Measurements from ENCODE around the gene ZNF853.

The ZNF853 gene

DNA sequence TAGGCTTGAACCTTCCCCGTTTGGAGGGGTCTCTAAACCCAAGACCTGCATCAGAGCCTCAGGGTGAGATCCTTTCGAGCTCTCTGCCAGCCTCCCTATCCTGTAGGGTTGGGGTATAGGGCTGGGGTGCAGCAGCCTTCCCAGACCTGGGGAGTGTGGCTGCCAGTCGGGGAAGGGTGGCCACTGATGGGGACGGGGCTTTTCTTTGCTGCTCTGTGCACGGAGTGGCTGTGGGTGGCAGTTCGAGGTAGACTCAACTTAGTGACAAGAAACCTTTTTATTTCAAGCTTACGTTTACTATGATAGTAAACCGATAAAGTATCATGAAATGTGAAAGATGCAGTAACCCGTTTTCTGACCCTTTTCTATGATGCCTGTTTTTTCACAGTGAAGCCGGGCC, 34.7 kb downstream of the ZNF853 start:
- no peaks in the 10 kb centered on the region for H3K9me3 ChIP-seq (ENCODE audit: low read depth, low read length)
- TF ChIP-seq POLR2AphosphoS5 (IDR thresholded peaks at IDR 0.05; ENCODE audit: borderline replicate concordance, low read depth, low read length) (no peak), FOXP2 (optimal IDR thresholded peaks at IDR 0.05; ENCODE audit: control extremely low read depth, extremely low read length, insufficient read depth) (no peak), EZH2 (IDR thresholded peaks at IDR 0.05) (no peak)
- H3K4me3 ChIP-seq, result no peak overlapping the region
- no peak overlapping the region for H3K27ac ChIP-seq
- no peak overlapping the region for H3K9ac ChIP-seq (ENCODE audit: insufficient read length)
- H3K36me3 ChIP-seq (ENCODE audit: insufficient read depth, low read length), result peaks cover 33% of the 10 kb centered on the region; the same call in 1 of the 2 replicates
- no peak for DNase-seq (ENCODE audit: low read depth, low spot score)

DNA sequence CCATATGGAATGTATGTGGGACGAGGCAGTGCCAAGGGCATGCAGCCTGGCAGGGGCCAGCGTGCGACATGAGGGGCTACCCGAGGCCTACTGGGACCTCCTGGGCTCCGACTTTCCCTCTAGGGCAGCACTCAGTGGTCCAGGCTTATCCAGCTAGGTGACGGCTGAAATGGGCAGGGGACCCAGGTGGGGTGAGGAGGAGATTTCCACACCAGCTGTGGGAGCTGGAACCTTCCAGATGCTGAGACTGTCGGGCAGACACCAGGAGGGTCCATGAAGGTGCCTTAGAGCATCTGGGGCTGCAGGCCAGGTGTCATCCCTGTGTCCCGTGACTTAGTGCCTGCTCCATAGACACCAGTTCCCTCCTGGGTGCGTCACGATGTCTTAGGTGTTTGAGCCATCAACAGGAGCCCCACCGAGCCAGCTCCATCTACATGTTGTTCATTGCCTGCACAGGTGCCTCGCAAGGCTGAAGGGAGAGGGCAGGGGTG, 35.2 kb downstream of the ZNF853 start:
- Histone ChIP-seq H3K9me3 (ENCODE audit: low read depth, low read length) (no peaks in the 10 kb centered on the region), H3K4me3 (no peak overlapping the region), H3K36me3 (ENCODE audit: insufficient read depth, low read length) (peaks cover 33% of the 10 kb centered on the region; the same call in 1 of the 2 replicates), H3K9ac (ENCODE audit: insufficient read length) (no peak overlapping the region), H3K27ac (no peak overlapping the region)
- TF ChIP-seq FOXP2 (optimal IDR thresholded peaks at IDR 0.05; ENCODE audit: control extremely low read depth, extremely low read length, insufficient read depth) (no peak), POLR2AphosphoS5 (IDR thresholded peaks at IDR 0.05; ENCODE audit: borderline replicate concordance, low read depth, low read length) (no peak), EZH2 (IDR thresholded peaks at IDR 0.05) (no peak)
- no peak for DNase-seq (ENCODE audit: low read depth, low spot score)

DNA sequence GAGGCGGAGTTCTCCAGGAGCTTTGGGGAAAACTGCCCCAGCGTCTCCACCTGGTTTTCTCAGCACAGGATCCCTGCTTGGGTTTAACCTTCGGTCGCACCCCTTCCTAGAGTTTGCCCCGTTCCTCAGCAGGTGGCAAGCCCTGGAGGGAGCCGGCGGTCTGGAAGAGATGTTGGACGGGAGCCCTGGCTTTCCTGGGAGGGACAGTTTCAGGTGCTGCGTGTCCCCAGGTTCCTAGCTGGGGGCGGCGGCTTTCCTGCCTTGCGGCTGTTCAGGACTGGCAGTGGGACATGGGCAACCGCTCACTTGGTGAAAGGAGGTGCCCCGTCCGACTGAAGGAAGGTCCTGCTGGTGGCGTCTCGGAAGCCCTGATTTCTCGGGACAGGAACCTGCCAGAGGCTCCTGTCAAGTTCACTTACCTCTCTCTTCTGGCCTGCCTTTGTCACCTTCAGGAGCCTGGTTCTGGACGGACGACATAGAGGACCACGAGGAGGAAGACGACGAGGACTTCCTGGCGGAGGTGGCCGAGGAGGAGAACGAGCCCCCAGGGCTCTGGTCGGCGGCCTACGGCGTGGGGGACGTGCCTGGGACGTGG, 36.5 kb downstream of the ZNF853 start:
- TF ChIP-seq FOXP2 (optimal IDR thresholded peaks at IDR 0.05; ENCODE audit: control extremely low read depth, extremely low read length, insufficient read depth), result no peak
- TF ChIP-seq POLR2AphosphoS5 (IDR thresholded peaks at IDR 0.05; ENCODE audit: borderline replicate concordance, low read depth, low read length), result no peak
- no peak for TF ChIP-seq EZH2 (IDR thresholded peaks at IDR 0.05)
- Histone ChIP-seq H3K9ac (ENCODE audit: insufficient read length) (no peak overlapping the region), H3K9me3 (ENCODE audit: low read depth, low read length) (no peaks in the 10 kb centered on the region), H3K36me3 (ENCODE audit: insufficient read depth, low read length) (peaks cover 25% of the 10 kb centered on the region; the same call in 1 of the 2 replicates), H3K4me3 (no peak overlapping the region), H3K27ac (no peak overlapping the region)
- no peak for DNase-seq (ENCODE audit: low read depth, low spot score)

DNA sequence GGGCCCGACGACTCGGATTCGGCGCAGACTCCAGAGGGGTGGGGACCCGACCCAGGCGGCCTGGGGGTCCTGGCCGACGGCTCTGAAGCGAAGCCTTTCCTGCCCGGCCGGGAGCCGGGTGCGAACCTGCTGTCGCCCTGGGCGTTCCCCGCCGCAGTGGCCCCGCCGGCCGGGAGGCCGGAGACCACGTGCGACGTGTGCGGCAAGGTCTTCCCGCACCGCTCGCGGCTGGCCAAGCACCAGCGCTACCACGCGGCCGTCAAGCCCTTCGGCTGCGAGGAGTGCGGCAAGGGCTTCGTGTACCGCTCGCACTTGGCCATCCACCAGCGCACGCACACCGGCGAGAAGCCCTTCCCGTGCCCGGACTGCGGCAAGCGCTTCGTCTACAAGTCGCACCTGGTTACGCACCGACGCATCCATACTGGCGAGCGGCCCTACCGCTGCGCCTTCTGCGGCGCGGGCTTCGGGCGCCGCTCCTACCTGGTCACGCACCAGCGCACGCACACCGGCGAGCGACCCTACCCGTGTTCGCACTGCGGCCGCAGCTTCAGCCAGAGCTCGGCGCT, 37.1 kb downstream of the ZNF853 start:
- Histone ChIP-seq H3K27ac (no peak overlapping the region), H3K36me3 (ENCODE audit: insufficient read depth, low read length) (peaks cover 19% of the 10 kb centered on the region; the same call in 1 of the 2 replicates), H3K9ac (ENCODE audit: insufficient read length) (no peak overlapping the region), H3K4me3 (no peak overlapping the region), H3K9me3 (ENCODE audit: low read depth, low read length) (no peaks in the 10 kb centered on the region)
- no peak for DNase-seq (ENCODE audit: low read depth, low spot score)
- TF ChIP-seq POLR2AphosphoS5 (IDR thresholded peaks at IDR 0.05; ENCODE audit: borderline replicate concordance, low read depth, low read length) (no peak), EZH2 (IDR thresholded peaks at IDR 0.05) (no peak), FOXP2 (optimal IDR thresholded peaks at IDR 0.05; ENCODE audit: control extremely low read depth, extremely low read length, insufficient read depth) (no peak)

DNA sequence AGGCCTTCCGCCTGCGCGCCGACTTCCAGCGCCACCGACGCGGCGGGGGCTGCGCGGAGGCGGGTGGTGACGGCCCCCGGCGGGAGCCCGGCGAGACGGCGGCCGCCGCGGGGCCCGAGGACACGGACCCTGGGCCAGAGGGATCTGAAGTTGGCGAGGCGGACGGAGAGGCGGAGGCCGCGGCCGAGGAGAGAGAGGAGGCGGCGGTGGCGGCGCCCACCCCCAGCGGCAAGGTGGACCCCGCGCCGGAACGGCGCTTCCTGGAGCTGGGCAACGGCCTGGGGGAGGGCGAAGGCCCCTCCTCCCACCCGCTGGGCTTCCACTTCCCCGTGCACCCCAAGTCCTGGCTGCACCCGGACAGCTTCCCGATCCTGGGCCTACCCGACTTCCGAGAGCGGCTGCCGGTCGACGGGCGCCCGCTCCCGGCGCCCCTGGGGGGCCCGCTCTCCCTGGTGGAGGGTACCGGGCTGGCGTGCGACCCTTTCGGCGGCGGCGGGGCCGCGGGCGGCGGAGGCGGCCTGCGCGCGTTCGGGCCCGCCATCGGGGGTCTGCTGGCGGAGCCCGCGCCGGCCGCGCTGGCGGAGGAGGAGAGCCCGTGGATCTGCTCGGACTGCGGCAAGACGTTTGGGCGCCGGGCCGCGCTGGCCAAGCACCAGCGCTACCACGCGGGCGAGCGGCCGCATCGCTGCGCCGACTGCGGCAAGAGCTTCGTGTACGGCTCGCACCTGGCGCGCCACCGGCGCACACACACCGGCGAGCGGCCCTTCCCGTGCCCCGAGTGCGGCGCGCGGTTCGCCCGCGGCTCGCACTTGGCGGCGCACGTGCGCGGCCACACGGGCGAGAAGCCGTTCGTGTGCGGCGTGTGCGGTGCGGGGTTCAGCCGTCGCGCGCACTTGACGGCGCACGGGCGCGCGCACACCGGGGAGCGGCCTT, 37.9 kb downstream of the ZNF853 start:
- Histone ChIP-seq H3K4me3 (no peak overlapping the region), H3K9me3 (ENCODE audit: low read depth, low read length) (no peaks in the 10 kb centered on the region), H3K36me3 (ENCODE audit: insufficient read depth, low read length) (peaks cover 19% of the 10 kb centered on the region; the same call in 1 of the 2 replicates), H3K9ac (ENCODE audit: insufficient read length) (no peak overlapping the region), H3K27ac (no peak overlapping the region)
- TF ChIP-seq POLR2AphosphoS5 (IDR thresholded peaks at IDR 0.05; ENCODE audit: borderline replicate concordance, low read depth, low read length), result no peak
- TF ChIP-seq EZH2 (IDR thresholded peaks at IDR 0.05), result no peak
- no peak for TF ChIP-seq FOXP2 (optimal IDR thresholded peaks at IDR 0.05; ENCODE audit: control extremely low read depth, extremely low read length, insufficient read depth)
- DNase-seq (ENCODE audit: low read depth, low spot score), result no peak

DNA sequence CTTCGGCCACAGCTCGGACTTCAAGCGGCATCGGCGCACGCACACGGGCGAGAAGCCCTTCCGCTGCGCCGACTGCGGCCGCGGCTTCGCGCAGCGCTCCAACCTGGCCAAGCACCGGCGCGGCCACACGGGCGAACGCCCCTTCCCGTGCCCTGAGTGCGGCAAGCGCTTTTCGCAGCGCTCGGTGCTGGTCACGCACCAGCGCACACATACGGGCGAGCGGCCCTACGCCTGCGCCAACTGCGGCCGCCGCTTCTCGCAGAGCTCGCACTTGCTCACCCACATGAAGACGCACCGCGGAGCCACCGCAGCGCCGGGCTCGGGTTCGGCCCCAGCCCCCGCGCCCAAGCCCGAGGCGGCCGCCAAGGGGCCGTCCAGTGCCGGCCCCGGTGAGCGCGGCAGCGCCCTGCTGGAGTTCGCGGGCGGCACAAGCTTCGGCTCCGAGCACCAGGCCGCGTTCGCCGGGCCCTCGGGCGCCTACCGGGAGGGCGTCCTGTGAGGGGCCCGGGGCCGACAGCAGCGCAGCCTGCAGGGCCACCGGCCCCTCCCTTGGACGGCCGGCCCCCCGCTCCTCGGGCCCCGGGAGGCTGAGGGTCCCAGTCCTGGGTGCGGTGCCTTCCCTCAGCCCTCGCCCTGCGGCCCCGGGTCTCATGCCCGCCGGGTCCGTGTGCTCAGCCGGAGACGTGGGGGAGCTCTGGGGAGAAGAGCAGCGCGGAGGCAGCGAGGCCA, 38.9 kb downstream of the ZNF853 start:
- H3K36me3 ChIP-seq (ENCODE audit: insufficient read depth, low read length), result peaks cover 19% of the 10 kb centered on the region; the same call in 1 of the 2 replicates
- TF ChIP-seq EZH2 (IDR thresholded peaks at IDR 0.05) (no peak), FOXP2 (optimal IDR thresholded peaks at IDR 0.05; ENCODE audit: control extremely low read depth, extremely low read length, insufficient read depth) (no peak), POLR2AphosphoS5 (IDR thresholded peaks at IDR 0.05; ENCODE audit: borderline replicate concordance, low read depth, low read length) (no peak)
- no peaks in the 10 kb centered on the region for H3K9me3 ChIP-seq (ENCODE audit: low read depth, low read length)

DNA sequence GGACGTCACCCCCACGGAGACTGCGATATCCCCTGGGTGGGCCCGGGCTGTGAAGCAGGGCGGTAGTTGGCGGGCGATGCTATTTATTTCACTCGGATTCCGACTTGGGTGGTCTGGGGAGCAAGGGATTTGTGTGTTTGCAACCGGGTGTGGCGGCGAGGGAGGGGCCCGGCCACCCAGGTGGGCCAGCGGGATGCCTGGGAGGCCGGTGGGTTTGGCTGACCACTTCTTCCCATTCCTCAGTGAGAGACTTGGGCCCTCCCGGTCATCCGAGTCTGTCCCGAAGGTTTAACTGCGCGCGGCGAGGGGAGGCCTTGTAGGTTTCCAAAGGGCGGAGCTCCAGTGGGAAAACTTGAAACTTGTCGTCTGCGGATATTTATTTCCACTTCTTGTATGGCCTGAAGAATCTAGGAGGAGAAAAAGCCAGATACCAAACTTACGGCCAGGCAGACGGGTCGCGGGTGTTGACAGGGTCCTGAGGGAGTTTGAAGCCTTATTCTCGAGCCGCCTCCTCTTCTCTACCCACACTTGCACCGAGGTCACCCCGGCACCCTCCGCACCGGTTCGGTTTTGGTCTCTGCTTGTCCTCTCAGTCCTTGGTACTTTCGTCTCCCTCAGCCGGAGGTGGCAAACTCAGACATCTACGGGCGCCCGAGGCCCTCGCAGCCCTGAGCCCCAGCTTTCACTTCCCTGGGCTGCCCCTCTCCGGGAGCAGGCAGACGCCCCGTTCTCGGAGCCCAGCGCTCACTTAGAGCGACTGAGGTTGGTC, 39.6 kb downstream of the ZNF853 start:
- peaks cover 19% of the 10 kb centered on the region; the same call in 1 of the 2 replicates for H3K36me3 ChIP-seq (ENCODE audit: insufficient read depth, low read length)
- no peak for DNase-seq (ENCODE audit: low read depth, low spot score)
- H3K27ac ChIP-seq, result no peak overlapping the region
- H3K4me3 ChIP-seq, result no peak overlapping the region
- TF ChIP-seq FOXP2 (optimal IDR thresholded peaks at IDR 0.05; ENCODE audit: control extremely low read depth, extremely low read length, insufficient read depth), result no peak
- no peak for TF ChIP-seq POLR2AphosphoS5 (IDR thresholded peaks at IDR 0.05; ENCODE audit: borderline replicate concordance, low read depth, low read length)
- TF ChIP-seq EZH2 (IDR thresholded peaks at IDR 0.05), result no peak
- H3K9me3 ChIP-seq (ENCODE audit: low read depth, low read length), result no peaks in the 10 kb centered on the region
- no peak overlapping the region for H3K9ac ChIP-seq (ENCODE audit: insufficient read length)

More for the DNA sequence above, 38.9 kb downstream of the ZNF853 start:
- no peak overlapping the region for H3K4me3 ChIP-seq
- no peak overlapping the region for H3K9ac ChIP-seq (ENCODE audit: insufficient read length)
- no peak for DNase-seq (ENCODE audit: low read depth, low spot score)
- H3K27ac ChIP-seq, result no peak overlapping the region

Data from SK-N-MC (cell line).